Panc1 (cell line): ENCODE results near the gene ZBTB20.

Experiments used
- CTCF ChIP-seq: fragments of 450-650 bp; IDR thresholded peaks from 2 replicates; pipeline ENCODE4 v1.5.1; 2017; ENCODE audit warnings: mild to moderate bottlenecking
- POLR2AphosphoS5 ChIP-seq: IDR thresholded peaks from 2 replicates; pipeline ENCODE4 v1.6.1; 2012; ENCODE audit warnings: mild to moderate bottlenecking, low read depth, low read length, moderate library complexity
- SIN3A ChIP-seq: IDR thresholded peaks from 2 replicates; pipeline ENCODE4 v1.6.1; 2012; ENCODE audit warnings: low read depth, mild to moderate bottlenecking, low read length, moderate library complexity, borderline replicate concordance; ENCODE audit not compliant: insufficient read depth

DNA sequence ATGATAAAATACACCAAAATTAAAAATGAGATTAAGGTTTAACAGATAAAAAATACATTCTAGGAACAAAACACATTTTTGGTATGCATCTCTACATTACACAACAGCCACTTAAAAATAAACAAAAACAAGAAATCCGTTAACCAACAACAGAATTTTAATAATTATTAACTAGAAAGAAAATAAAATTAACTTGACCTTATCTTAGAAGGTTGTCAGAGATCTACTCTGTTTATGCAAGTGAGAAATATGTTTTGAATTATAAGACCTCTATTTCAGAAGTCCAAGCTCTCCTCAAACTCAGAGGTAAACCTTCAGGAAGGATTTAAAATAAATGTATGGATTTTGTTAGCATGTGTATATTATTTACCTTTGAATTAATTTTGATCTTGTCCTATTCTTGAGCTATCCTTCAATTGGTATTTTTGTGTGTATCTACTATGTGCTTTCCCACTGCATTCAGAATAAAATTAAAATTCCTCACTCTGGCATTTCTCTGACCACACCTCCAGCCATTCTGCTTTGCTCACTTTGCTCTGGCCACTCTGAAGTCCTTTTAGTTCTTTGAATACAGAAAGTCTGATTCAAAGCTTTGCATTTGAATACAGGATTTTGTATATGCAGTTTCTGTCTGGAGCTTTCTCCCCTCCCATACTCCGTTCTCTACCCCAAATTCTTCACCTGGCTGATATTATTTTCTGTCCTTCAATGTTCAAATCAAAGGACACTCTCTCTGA is 352.0 kb downstream of the ZBTB20 start:
- TF ChIP-seq CTCF (no peak), POLR2AphosphoS5 (no peak), SIN3A (no peak)
